ENCODE data around the gene TRMT11.
"Not testable (repeated sequence)": the region's sequence is repeated elsewhere in the genome, so short reads cannot be mapped to it uniquely, and the experiment has no call there.

TRMT11 gene

GRCh38 chr6:125989631-125990030, 3.3 kb downstream of the TRMT11 start:
- DNase-seq (ENCODE audit: extremely low read depth in 1 of 2, low read depth in 1 of 2): no peak

GRCh38 chr6:125991653-125992052, 5.3 kb downstream of the TRMT11 start:
- DNase-seq (ENCODE audit: extremely low read depth in 1 of 2, low read depth in 1 of 2): no peak

GRCh38 chr6:125994670-125995488, 8.5 kb downstream of the TRMT11 start:
- no peak for DNase-seq (ENCODE audit: extremely low read depth in 1 of 2, low read depth in 1 of 2)

- peak; percentile 20 to 57 for DNase-seq (ENCODE audit: extremely low read depth in 1 of 2, low read depth in 1 of 2)
Observed at GRCh38 chr6:125995972-125996580, 9.7 kb downstream of the TRMT11 start.

GRCh38 chr6:126002755-126003679, 16.7 kb downstream of the TRMT11 start:
- DNase-seq (ENCODE audit: extremely low read depth in 1 of 2, low read depth in 1 of 2): no peak

GRCh38 chr6:126007800-126008199, 21.5 kb downstream of the TRMT11 start:
- DNase-seq (ENCODE audit: extremely low read depth in 1 of 2, low read depth in 1 of 2): no peak

GRCh38 chr6:126010040-126010439, 23.7 kb downstream of the TRMT11 start:
- no peak for DNase-seq (ENCODE audit: extremely low read depth in 1 of 2, low read depth in 1 of 2)

- no peak for DNase-seq (ENCODE audit: extremely low read depth in 1 of 2, low read depth in 1 of 2)
Observed at GRCh38 chr6:126015863-126016262, 29.5 kb downstream of the TRMT11 start.

GRCh38 chr6:126016591-126016990, 30.3 kb downstream of the TRMT11 start:
- no peak for DNase-seq (ENCODE audit: extremely low read depth in 1 of 2, low read depth in 1 of 2)

GRCh38 chr6:126017668-126018067, 31.3 kb downstream of the TRMT11 start:
- DNase-seq (ENCODE audit: extremely low read depth in 1 of 2, low read depth in 1 of 2): no peak

GRCh38 chr6:126020305-126021050, 34.1 kb downstream of the TRMT11 start:
- DNase-seq (ENCODE audit: extremely low read depth in 1 of 2, low read depth in 1 of 2): no peak

- DNase-seq (ENCODE audit: extremely low read depth in 1 of 2, low read depth in 1 of 2): not testable (repeated sequence)
Observed at GRCh38 chr6:126023474-126023873, 37.1 kb downstream of the TRMT11 start.

GRCh38 chr6:126026001-126026400, 39.7 kb downstream of the TRMT11 start:
- no peak for DNase-seq (ENCODE audit: extremely low read depth in 1 of 2, low read depth in 1 of 2)

- no peak for DNase-seq (ENCODE audit: extremely low read depth in 1 of 2, low read depth in 1 of 2)
Observed at GRCh38 chr6:126027601-126028000, 41.3 kb downstream of the TRMT11 start.

- no peak for DNase-seq (ENCODE audit: extremely low read depth in 1 of 2, low read depth in 1 of 2)
Observed at GRCh38 chr6:126030045-126030444, 43.7 kb downstream of the TRMT11 start.

- DNase-seq (ENCODE audit: extremely low read depth in 1 of 2, low read depth in 1 of 2): no peak
Observed at GRCh38 chr6:126033696-126034095, 47.4 kb downstream of the TRMT11 start.

- no peak for DNase-seq (ENCODE audit: extremely low read depth in 1 of 2, low read depth in 1 of 2)
Observed at GRCh38 chr6:126034656-126035055, 48.3 kb downstream of the TRMT11 start.

GRCh38 chr6:126035764-126036163, 49.4 kb downstream of the TRMT11 start:
- DNase-seq (ENCODE audit: extremely low read depth in 1 of 2, low read depth in 1 of 2): no peak

- DNase-seq (ENCODE audit: extremely low read depth in 1 of 2, low read depth in 1 of 2): no peak
Observed at GRCh38 chr6:126038234-126038633, 51.9 kb downstream of the TRMT11 start.

GRCh38 chr6:126039284-126039683, 52.9 kb downstream of the TRMT11 start:
- DNase-seq (ENCODE audit: extremely low read depth in 1 of 2, low read depth in 1 of 2): no peak

GRCh38 chr6:126040394-126040793, 54.1 kb downstream of the TRMT11 start:
- DNase-seq (ENCODE audit: extremely low read depth in 1 of 2, low read depth in 1 of 2): no peak

All from activated CD8-positive, alpha-beta memory T cell treated with anti-CD3 and anti-CD28 coated beads for 1 hour (primary cell).